Adrenal gland (tissue), 12 donors: ENCODE data around the gene GTF2F1. TPM values are rescaled to one million over a fixed set of nuclear protein-coding genes. Genes with fewer than 3 reads are reported as not detected.

Source experiments
- DNase-seq, 7 donors: peaks; one replicate each; pipeline ENCODE4 v3.0.0-alpha.2; 2019 to 2020
- H3K27ac ChIP-seq, 5 donors: fragments of 200-600 bp; sonication (generic) in 4 of 5; 1 replicate in 3 of 5; 2 replicates in 2 of 5; pipeline versions ENCODE4 v1.5.1 to v1.8.0; 2016 to 2020; ENCODE audit warnings: mild to moderate bottlenecking in 1 of 5
- H3K27me3 ChIP-seq: fragments of 200-600 bp; 2 replicates; pipeline ENCODE4 v1.8.0; 2021
- H3K36me3 ChIP-seq, 2 donors: fragments of 200-600 bp; replicated peaks in 1 of 2; 1 replicate in 1 of 2; 2 replicates in 1 of 2; pipeline versions ENCODE4 v1.5.1 to v1.8.0; 2018 to 2022
- H3K4me1 ChIP-seq, 2 donors: fragments of 200-600 bp; replicated peaks in 1 of 2; 1 replicate in 1 of 2; 2 replicates in 1 of 2; pipeline versions ENCODE4 v1.5.1 to v1.8.0; 2018 to 2021
- H3K4me3 ChIP-seq, 4 donors: fragments of 200-600 bp; sonication (generic) in 3 of 4; one replicate each; pipeline ENCODE4 v1.5.1; 2016 to 2018
- H3K9me3 ChIP-seq, 3 donors: fragments of 200-600 bp; sonication (generic) in 1 of 3; replicated peaks in 1 of 3; 1 replicate in 2 of 3; 2 replicates in 1 of 3; pipeline versions ENCODE4 v1.5.1 to v1.8.0; 2016 to 2021
- POLR2A ChIP-seq, 2 donors: fragments of 450-650 bp; IDR thresholded peaks; one replicate each; pipeline ENCODE4 v1.6.1; 2017; ENCODE audit warnings: antibody characterized with exemption in 2 of 2, mild to moderate bottlenecking in 2 of 2, moderate library complexity in 1 of 2
- WGBS, 4 donors: extraction: QIAGEN DNeasy Blood & Tissue Kit in 2 of 4; methylation state at CpG; one replicate each; pipeline versions ENCODE4 v1.1.5 to v1.1.7; 2013 to 2017; 5-methylcytosine and 5-hydroxymethylcytosine counted together
- intact Hi-C, 2 donors: fragments of 100-400 bp; cut with DNase I; formaldehyde crosslinking; loops; one replicate each; pipeline versions ENCODE4 v1.14.1 to v1.15.0; 2022 to 2023
- polyA plus RNA-seq, 3 donors: library from polyadenylated mRNA; stranded (reverse); fragments of 200-250 nt in 2 of 3; fragments of 350-450 nt in 1 of 3; fragmentation: Illumina TruSeq in 1 of 3; extraction: RNeasy Lipid Tissue Mini Kit (QIAGEN cat#74804) in 1 of 3; gene quantifications; one replicate each; pipeline ENCODE4 v1.2.3, GENCODE V29; 2013 to 2014
- total RNA-seq, 9 donors: library from RNA; depleted of rRNA in 4 of 9; stranded (reverse); fragments of >200 nt in 4 of 9; fragments of 120-200 nt in 1 of 9; fragmentation: NEBNext Ultra II Directional in 1 of 9; extraction: Animal tissue kit (Norgen Biotek cat#: 25700) in 1 of 9; gene quantifications; one replicate each; pipeline versions ENCODE4 v1.1.0 to v1.2.4, GENCODE V29; 2013 to 2023
- TF ChIP-seq, protein P1 (sequence below), 6 experiments: fragments of 450-650 bp in 4 of 6; fragments of 200-600 bp in 2 of 6; sonication (generic) in 1 of 6; IDR thresholded peaks; 1 replicate in 5 of 6; 2 replicates in 1 of 6; pipeline versions ENCODE4 v1.5.1 to v1.8.0; 2016 to 2021; ENCODE audit warnings: antibody characterized with exemption in 6 of 6, mild to moderate bottlenecking in 2 of 6, moderate library complexity in 1 of 6
- donor health status: healthy with polysubstance abuse.
- donor health status: Bipolar disorder and iron deficiency.
- donor health status: DM: yes; HTN: yes; CAD: no.
- donor health status: DM: no; HTN: no; CAD: no.
- donor health status: DM: no; HTN: no; CAD: no.
- donor health status: DM: yes; HTN: yes; CAD: no.

GTF2F1 gene
- total and polyA plus RNA-seq, 12 donors: 29.0 to 79.1 (median 53.8) TPM

DNA sequence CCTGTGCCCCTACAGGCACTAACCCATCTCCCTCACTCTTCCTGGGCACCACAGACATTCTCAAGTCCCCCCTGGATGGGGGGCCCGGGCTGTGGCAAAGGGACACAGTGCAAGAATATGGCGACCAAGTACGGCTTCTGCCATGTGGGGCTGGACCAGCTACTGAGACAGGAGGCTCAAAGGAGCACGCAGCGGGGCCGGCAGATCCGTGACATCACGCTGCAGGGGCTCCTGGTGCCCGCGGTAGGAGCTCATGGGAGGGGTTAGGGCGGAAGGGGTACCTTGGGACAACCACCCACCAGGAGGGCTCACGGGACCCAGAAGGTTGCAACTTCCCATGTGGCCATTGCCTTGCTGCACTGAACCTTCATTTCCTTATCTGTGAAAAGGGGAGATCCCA lies 3.3 kb upstream of the GTF2F1 start:
- TF ChIP-seq POLR2A (IDR thresholded peaks at IDR 0.05): no peak
- TF ChIP-seq, protein P1, sequence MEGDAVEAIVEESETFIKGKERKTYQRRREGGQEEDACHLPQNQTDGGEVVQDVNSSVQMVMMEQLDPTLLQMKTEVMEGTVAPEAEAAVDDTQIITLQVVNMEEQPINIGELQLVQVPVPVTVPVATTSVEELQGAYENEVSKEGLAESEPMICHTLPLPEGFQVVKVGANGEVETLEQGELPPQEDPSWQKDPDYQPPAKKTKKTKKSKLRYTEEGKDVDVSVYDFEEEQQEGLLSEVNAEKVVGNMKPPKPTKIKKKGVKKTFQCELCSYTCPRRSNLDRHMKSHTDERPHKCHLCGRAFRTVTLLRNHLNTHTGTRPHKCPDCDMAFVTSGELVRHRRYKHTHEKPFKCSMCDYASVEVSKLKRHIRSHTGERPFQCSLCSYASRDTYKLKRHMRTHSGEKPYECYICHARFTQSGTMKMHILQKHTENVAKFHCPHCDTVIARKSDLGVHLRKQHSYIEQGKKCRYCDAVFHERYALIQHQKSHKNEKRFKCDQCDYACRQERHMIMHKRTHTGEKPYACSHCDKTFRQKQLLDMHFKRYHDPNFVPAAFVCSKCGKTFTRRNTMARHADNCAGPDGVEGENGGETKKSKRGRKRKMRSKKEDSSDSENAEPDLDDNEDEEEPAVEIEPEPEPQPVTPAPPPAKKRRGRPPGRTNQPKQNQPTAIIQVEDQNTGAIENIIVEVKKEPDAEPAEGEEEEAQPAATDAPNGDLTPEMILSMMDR (IDR thresholded peaks at IDR 0.05): no peak
- 77 to 92% (median 89%) methylated on average over 3 to 12 of the region's 12 CpGs for WGBS, 4 donors
- intact Hi-C loops: no loop called here
- Histone ChIP-seq H3K4me1 (peaks cover 11 to 13% of the 10 kb centered on the region in 2 donors), H3K36me3 (no peaks in the 10 kb centered on the region), H3K27ac (no peak overlapping the region), H3K4me3 (no peak overlapping the region), H3K9me3 (no peaks in the 10 kb centered on the region), H3K27me3 (no peaks in the 10 kb centered on the region)
- no peak for DNase-seq

DNA sequence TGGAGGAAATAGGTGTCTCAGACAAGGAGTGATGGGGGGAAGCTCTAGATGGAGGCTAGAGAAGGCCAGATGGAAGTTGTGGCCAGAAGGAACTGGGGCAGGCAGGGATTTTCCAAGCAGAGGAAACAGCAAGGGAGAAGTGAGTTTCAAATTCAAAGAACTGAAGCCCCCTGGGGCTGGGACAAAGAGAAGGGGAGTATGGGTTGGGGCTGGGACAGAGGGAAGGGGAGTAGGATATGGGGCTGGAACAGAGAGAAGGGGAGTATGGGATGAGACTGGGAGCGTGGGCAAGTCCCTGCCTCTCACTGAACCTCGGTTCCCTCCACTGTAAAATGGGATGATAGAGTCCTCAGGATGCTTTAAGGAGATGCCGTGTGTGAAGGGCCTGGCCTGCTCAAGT lies 1.9 kb upstream of the GTF2F1 start:
- Histone ChIP-seq H3K9me3 (no peaks in the 10 kb centered on the region), H3K4me1 (peaks cover 11 to 13% of the 10 kb centered on the region in 2 donors), H3K36me3 (peaks cover 0 to 10% of the 10 kb centered on the region in 2 donors), H3K27me3 (no peaks in the 10 kb centered on the region), H3K4me3 (no peak overlapping the region), H3K27ac (no peak overlapping the region)
- DNase-seq: no peak
- TF ChIP-seq POLR2A (IDR thresholded peaks at IDR 0.05): no peak
- TF ChIP-seq, protein P1 (IDR thresholded peaks at IDR 0.05): no peak
- intact Hi-C loops: no loop called here
- 86 to 94% (median 93%) methylated on average over 3 of the region's 3 CpGs for WGBS, 4 donors

DNA sequence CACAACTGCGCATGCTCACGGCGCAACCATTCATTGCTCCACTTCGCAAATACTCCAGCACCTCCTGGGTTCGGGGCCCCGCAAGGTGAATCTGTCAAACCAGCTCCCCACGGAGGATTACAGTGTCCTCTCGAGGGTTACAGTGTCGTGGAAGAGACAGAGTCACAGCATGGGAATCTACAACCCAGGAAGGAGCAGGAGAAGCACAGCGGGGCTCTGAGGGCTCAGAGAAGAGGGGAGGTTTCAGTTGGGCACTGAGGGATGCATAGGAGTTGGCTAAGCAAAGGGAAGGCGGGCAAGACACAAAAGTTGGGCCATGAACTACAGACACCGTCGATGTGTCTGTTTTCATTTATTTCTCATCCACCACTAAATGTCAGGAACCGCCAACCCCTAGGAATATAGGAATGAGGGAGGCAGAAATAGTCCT lies 1.0 kb upstream of the GTF2F1 start:
- intact Hi-C loops: no loop called here
- Histone ChIP-seq H3K27ac (peak overlapping the region in 4 of 5 donors; percentile 84 to 94 (median 88)), H3K27me3 (no peaks in the 10 kb centered on the region), H3K9me3 (no peaks in the 10 kb centered on the region), H3K36me3 (peaks cover 0 to 18% of the 10 kb centered on the region in 2 donors), H3K4me3 (peak overlapping the region in 2 of 4 donors; percentile 83 to 86), H3K4me1 (peaks cover 11 to 13% of the 10 kb centered on the region in 2 donors)
- no peak for TF ChIP-seq POLR2A (IDR thresholded peaks at IDR 0.05)
- no peak for DNase-seq
- WGBS, 4 donors: 23 to 45% (median 27%) methylated on average over 8 to 14 of the region's 14 CpGs

DNA sequence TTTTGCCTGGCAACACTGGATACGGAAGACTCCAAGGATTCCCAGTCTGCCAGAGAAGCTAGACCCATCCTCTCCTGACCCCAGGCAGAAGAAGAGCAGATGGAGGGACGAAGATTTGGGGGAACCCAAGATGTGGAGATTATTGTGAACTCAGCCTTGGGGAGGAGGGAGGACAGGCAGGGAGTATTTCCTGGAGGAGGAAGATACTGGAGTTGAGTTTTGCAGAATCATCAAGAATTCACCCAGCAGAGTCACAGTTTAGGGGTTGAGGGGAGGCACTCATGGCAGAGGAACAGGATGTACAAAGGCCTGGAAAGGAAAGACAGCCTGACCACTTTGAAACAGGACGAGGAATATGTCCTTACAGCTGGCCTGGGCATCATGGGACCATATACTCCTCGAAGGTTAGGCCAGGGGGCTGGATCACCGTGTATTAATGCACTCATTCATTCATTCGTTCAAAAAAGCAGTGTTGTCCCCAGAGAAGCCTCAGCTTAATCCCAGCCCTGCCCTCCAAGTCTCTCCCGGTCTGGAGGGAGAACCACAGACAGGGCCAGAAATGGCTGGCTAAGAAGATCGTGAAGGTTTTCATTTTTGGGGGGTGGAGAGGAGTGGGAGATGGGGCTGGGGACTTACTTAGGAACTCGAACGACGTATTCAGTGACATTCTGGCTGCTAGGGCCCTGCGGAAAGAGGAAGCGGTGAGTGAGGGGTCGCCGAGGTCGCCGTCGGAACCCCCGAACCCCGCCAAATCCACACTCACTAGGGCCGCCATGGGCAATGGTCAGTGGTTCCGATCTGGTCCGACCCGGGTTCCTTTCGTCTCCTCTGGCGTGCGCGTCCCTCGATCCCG lies 517 bp downstream of the GTF2F1 start:
- intact Hi-C loops: no loop called here
- no peak for DNase-seq
- WGBS, 4 donors: 6 to 12% (median 7%) methylated on average over 14 to 30 of the region's 30 CpGs
- Histone ChIP-seq H3K27me3 (no peaks in the 10 kb centered on the region), H3K27ac (peak overlapping the region in 4 of 5 donors; percentile 84 to 94 (median 88)), H3K9me3 (no peaks in the 10 kb centered on the region), H3K4me1 (peaks cover 11 to 13% of the 10 kb centered on the region in 2 donors), H3K4me3 (peak overlapping the region; percentile 53 to 86 (median 68)), H3K36me3 (peaks cover 0 to 34% of the 10 kb centered on the region in 2 donors)
- no peak for TF ChIP-seq POLR2A (IDR thresholded peaks at IDR 0.05)
- TF ChIP-seq, protein P1 (IDR thresholded peaks at IDR 0.05): no peak
